GM18870 (cell line): ENCODE data around the gene SPOCK3.
A peak's percentile ranks its signal among the peaks of the same experiment; 100 is the strongest.
"Not testable (repeated sequence)": the region's sequence is repeated elsewhere in the genome, so short reads cannot be mapped to it uniquely, and the experiment has no call there.

ENCODE experiments used
- ATAC-seq: cut with Tn5 transposase; IDR thresholded peaks from one replicate; pipeline ENCODE4 v1.9.1; 2021; ENCODE audit warnings: moderate library complexity; ENCODE audit not compliant: unreplicated experiment

The SPOCK3 gene

DNA sequence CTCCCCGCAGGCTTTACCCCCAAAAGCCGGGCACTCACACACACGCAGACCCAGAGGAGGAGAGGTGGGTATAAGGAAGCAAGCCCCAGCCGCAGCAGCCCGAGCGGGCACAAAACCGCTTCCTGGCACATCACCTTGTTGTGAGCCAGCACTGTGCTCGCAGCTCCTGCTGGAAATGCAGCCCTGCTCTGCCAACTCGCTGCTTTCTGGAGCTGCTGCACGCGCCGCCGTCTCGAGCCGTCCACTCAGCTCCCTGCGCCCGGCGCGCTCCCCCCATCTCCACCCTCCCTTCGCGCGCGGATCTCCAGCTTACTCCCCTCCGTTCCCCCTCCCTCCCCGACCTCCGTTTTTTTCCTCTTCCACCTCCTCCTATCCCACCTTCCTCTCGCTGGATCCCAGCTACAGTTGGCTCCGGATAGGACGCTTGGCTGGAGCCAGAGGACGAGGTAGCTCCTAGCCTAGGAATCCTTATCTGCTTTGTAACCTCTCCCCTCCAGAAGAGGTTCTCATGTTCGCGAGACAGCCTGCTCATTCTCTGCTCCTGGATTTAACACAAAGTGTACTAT is at the start of gene SPOCK3:
Gene SPOCK3 (minus strand): TSS at position 179 of the 566 bp plus-strand sequence.
- no peak for ATAC-seq

DNA sequence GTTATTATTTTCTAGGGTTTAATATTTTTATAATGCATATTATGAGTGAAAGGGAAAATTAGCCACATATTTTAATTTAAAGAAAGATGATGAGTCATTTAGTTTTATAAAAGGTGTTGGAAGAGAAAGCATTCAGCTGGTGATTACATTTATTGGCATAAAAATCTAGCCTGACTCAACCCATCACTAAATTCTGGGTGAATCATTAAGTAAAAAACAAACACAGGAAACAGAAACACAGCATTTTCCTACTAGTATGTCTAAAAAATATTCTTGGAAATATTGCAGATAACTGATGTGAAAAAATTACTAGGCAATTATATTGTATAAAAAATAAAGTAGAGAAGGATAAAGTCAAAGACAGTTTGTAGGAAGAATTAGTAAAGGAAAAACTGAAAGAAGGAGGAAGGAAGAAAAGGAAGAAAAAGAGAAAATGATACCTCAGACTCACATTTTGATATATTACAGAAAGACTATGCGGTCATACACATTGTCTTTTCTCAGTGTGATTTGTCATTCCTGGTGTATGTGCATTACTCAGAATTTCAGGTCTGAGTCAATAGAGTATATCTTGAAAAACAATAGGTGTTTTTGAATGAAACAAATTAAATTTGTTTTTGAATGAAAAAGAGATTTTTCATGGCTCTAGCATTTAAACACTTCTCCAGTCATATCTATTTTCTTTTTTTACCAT is 48.0 kb upstream of the SPOCK3 start:
- no peak for ATAC-seq

DNA sequence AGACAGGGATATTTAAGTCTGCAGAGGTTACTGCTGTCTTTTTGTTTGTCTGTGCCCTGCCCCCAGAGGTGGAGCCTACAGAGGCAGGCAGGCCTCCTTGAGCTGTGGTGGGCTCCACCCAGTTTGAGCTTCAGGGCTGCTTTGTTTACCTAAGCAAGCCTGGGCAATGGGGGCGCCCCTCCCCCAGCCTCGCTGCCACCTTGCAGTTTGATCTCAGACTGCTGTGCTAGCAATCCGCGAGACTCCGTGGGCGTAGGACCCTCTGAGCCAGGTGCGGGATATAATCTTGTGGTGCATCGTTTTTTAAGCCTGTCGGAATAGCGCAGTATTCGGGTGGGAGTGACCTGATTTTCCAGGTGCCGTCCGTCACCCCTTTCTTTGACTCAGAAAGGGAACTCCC is 47.3 kb upstream of the SPOCK3 start:
- ATAC-seq, result not testable (repeated sequence)

- no peak for ATAC-seq
Observed at GRCh38 chr4:167274351-167274750, 40.1 kb upstream of the SPOCK3 start.

GRCh38 chr4:167265231-167265630 is 30.9 kb upstream of the SPOCK3 start:
- no peak for ATAC-seq

DNA sequence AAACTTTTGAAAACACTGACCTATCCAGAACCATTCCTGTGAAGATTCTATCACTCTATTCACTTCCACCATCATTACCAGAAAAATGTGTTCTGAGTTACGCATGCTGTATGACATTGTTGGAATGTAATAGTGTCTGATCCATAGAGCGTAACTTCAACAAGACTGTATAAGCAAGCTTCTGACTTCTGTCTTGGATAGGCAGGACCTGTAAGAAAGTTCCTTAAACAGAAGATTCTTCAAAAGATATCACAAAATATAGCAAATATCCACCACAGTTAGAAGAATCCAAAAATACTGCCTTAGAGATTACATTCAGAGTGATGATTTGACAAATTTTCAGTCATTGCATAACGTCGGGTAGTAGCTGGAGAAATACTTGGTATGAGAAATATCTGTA is 14.0 kb upstream of the SPOCK3 start:
- ATAC-seq, result no peak

DNA sequence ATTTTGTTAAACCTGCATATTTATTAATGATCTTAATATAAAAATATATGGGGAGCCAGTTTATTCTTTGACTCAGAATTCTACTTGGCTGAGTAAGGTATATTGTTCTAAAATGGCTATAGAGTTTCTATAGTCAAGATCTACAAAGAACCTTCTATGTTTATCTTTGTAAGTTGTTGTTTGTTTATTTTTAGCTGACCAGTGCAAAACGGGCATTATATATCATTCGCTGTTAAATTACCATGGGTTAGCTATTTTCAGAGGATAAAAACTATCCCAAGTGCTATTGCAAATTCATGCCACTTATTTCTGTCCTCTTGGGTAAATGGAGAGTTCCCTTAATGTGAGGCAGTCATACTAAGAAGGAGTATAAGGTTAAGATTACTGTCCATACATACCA is 5.3 kb upstream of the SPOCK3 start:
- ATAC-seq, result no peak

DNA sequence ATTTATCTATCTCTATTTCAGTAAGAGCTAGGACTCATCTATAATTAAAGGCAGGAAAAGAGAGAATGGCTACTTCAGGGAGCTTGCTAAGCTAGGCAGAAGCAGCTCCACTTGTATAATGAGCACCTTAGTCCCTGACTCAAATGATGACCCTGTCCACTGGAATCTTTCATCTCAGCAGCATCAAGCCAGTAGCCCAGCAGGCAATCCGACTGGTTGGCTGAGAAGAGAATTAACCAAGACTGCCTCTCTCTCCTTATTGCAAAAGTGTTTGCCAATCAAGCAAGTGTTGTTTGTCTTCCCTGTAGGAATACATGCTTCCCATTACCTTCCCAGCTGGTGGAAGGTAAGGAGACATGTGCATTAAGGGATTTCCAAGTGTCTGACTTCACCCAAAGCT is 3.9 kb upstream of the SPOCK3 start:
- ATAC-seq, result no peak

DNA sequence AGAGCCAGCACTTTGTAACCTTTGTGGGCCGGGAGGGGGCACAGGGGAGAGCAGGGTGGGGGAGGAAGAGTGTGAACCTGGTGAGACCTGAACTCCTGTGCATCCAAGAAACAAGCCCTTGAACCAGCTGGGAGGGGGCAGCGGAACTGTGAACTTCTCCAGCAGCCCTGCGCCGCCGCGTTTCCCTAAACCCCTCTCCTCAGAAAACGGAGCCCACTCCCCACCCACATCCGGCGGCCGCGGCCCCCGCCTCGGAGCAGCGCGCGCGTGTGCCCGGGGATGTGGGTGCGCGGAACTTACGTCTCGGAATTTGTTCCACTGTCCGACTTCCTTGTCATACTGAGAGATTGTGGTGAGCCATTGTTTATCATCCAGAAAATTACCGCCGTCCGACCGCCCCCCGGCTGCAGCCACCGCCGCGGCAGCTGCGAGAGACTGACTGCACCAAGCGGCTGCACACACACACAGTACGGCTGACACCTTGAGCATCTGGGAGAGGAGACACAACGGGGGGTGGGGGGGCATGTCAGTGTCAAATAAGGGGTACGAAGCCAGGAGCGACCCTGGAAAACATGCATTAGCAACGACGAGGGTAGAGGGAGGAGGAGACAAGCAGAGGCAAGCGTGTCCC is 494 bp downstream of the SPOCK3 start:
- peak; percentile 71 for ATAC-seq

DNA sequence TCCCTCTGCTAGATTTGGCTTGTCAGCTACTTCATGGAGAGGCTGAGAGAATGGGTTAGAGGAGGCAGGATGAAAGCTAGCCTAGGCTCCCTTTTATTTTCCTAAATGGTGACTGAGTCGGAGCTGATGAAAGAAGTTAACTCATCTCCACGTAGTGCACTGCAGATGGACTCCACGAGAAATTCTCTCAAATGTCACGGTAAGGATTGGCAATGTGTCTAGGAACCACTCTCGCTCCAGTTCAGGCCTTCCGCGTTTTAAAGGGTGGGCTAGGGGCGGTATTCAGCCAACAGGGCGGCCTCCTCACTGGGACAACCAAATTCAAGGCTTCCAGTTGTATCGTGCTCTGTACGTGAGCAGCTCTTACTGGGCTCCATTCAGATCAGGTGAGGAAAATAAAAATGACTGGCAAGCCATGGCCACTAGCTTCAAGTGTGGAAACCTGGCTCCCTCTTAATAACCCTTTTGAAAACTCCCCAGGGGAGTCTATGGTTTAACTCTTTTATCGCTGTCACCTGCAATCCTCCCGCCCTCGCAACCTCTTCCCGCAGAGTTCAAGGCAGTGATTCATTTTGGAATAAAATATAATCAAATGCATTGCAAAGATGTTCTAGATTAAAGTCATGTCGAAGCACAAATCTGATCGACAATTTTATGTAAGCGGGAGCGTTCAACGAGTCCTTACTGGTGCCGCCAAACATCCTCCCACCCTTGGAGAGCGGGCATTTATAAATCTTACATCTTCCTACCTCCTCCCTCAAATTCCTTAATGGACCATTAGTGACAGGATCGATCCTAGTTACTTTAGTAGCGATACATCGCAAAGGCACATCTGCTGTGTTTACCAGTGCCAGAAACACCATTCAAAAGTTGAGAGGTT is 1.2 kb downstream of the SPOCK3 start:
- no peak for ATAC-seq

DNA sequence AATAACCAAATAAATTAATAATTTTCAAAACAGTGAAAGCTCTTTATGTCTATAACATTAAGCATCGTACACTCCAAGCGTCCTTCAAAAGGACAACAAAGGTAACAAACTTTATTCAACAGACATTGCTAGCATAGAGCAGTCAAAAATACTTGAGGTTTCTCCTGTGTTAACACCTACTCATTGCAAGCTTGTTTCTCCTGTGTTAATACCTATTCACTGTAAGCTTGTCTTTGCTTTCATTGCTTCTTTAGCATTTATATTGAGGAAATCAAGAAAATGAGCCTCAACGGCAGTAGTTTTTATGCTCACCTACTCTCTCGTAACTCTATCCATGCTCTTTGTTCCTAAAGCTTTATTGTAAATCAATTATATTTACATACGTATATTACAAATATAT is 3.5 kb downstream of the SPOCK3 start:
- no peak for ATAC-seq

DNA sequence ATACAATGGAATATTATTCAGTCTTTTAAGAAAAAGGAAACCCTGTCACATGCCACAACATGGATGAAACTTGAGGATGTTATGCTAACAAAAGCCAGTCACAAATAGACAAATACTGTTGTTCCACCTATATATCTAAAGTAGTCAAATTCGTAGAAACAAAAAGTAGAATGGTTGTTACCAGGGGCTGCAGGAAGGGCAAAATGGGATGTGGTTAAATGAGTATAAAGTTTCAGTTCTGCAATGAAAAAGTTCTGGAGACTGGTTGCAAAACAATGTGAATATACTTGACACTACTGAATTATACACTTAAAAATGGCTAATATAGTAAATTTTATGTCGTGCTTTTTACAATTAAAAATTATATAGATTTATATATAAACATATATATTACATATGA is 12.2 kb downstream of the SPOCK3 start:
- ATAC-seq, result peak; percentile 95

GRCh38 chr4:167221084-167221483 is 13.2 kb downstream of the SPOCK3 start:
- ATAC-seq, result no peak

- no peak for ATAC-seq
Observed at GRCh38 chr4:167218022-167218608, 16.2 kb downstream of the SPOCK3 start.

DNA sequence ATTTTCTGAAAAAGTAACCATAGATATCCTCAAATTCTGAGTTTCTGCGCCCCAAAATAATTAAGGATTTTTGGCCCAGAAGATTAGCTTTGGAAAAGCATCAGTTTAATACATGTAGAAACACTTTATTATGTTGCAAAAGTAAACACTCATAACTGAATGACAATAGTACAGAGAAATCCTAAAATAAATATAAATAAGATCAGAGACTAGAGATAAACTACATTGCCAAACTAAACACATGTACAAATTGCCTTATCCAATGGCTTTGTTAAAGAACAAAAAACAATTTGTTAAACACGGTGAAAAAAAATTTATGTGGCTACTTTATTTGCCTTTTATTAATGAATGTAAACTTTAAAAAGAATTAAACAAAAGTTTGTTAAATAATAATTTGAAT is 17.5 kb downstream of the SPOCK3 start:
- ATAC-seq, result no peak

DNA sequence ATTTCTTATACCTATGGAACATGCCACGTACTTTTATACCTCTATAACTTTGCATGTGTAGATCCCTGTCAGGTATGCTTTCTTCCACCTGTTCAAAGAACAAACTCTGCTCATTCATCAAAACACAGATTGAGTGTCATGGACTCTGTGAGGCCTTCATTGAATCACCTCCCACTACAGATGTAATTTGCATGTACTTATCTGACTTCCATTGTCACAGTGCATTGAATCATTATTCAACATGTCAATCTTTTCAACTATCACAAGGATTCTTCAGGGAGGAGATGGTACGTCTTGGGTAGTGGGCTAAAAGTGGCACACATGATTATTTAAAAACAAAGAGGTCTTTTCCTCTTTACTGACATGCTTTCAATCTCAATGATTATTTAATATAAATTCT is 24.1 kb downstream of the SPOCK3 start:
- ATAC-seq, result no peak

DNA sequence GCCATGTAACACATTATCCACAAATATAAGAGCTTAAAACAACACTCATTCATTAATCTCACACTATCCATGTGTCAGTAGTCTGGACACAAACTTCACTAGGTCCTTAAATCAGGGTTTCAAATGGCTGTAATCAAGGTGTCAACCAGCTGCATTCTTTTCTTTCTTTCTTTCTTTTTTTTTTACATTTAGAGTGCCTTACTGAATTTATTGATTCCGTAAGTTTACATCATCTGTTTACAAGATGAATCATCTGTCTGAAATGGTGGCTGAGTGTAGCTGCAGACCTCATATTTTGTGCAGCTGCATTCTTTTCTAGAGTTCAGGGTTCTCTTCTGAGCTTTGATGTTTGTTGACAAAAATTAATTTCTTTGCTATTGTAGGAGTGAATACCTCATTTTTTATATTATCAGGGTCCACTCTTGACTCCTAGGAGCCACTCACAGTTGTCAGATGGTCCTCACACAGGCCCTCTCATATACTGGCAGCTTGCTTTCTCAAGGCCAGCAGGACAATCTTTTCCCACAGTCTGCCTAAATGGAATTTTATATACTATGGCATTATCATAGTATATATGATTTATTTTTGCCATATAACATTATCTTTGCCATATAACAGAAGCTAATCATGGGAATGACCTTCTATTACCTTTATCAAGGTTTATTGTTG is 37.8 kb downstream of the SPOCK3 start:
- ATAC-seq, result no peak

DNA sequence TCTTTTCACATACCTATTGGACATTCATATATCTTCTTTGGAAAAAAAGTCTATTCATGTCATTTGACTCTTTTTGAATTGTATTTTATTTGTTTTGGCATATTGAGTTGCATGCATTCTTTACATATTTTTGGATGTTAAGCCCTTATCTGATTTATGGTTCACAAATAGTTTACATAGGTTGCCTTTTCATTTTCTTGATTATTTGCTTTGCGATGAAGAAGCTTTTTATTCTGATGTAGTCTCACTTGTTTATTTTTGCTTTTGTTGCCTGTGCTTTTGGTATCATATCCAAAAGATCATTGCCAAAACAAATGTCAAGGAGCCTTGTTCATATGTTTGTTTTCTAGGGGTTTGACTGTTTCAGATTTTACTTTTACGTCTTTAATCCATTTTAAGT is 43.9 kb downstream of the SPOCK3 start:
- no peak for ATAC-seq

DNA sequence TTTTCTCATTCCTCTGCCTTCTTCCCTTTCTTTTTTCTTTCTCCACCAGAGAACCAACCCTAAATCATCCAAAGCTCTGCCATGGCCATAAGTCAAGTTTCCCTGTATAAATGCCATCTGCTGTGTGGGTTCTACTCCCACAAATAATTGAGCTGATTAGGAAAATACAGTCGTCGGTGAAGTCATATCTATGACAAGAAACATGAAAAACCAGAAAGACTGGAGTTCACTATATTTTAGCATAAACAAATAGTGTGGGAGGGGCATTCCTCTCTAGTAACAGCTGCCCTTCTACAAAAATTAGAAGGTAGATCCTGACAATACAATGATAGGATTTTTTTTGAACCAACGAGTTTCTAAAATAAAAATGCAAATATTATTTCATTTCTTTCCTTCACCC is 48.8 kb downstream of the SPOCK3 start:
- no peak for ATAC-seq

DNA sequence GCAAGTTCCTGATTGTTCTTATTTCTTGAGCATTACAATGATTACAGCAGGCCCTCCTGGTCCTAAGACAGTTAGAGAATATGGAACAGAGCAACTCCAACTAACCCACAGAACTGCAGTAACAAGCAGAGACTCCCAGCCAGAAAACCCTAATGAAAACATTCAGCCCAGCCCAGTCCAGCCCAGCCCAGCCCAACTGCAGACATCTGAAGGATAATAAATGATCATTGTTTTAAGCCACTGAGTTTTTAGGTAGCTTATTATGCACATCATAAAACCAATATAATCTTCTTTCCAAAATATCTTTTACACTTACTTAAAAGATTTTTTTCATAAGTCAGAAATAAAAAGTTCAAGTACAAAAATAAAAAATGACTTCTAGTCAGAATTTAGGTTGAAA is 51.3 kb downstream of the SPOCK3 start:
- ATAC-seq, result no peak

DNA sequence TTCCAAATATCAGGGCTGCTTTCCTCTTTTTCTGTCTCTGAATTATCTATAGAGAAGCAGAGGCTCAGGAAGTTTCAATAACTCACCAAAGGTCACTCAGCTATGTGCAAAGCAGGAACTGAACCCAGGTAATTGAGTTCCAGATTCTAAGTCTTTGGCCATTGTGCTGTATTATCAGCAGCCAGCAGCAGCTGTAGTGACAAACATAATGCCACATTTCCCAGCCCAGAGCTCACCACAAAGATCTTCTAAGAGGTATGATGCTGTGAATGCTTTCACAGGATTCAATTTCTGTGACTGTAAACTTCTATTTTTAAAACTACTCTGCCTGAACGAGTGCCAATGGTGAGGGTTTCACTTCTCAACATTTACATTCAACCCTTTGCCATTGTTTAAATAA is 56.4 kb downstream of the SPOCK3 start:
- ATAC-seq, result no peak
